Brain pericyte (primary cell): ENCODE results near the gene DUSP1.

Source experiments
- DNase-seq: peaks from one replicate; pipeline ENCODE4 v3.0.0-alpha.2; 2012; ENCODE audit warnings: low read depth, low spot score

Gene DUSP1

GRCh38 chr5:172724242-172725183 is 46.5 kb downstream of the DUSP1 start:
- DNase-seq, result no peak

GRCh38 chr5:172723508-172723907 is 47.5 kb downstream of the DUSP1 start:
- DNase-seq, result no peak

- DNase-seq, result no peak
These were observed 48.6 kb downstream of the DUSP1 start for GRCh38 chr5:172722327-172722815.

- DNase-seq, result no peak
These were observed 49.3 kb downstream of the DUSP1 start for GRCh38 chr5:172721455-172722326.

GRCh38 chr5:172720655-172721054 is 50.3 kb downstream of the DUSP1 start:
- no peak for DNase-seq

GRCh38 chr5:172719211-172719610 is 51.8 kb downstream of the DUSP1 start:
- no peak for DNase-seq

- no peak for DNase-seq
These were observed 52.4 kb downstream of the DUSP1 start for GRCh38 chr5:172718527-172719114.
